MM.1S (cell line): Measurements from ENCODE around the gene IPMK.

Experiments
- DNase-seq: peaks from one replicate; pipeline ENCODE4 v3.0.0-alpha.2; 2015
- H2AFZ ChIP-seq: fragments of 300-600 bp; sonication (generic); 2 replicates; pipeline ENCODE4 v1.6.0; 2016; ENCODE audit warnings: antibody characterized with exemption, low read length
- H3F3A ChIP-seq: fragments of 300-600 bp; sonication (generic); 2 replicates; pipeline ENCODE4 v1.6.1; 2016; ENCODE audit warnings: mild to moderate bottlenecking, antibody characterized with exemption, low read length, moderate library complexity, mixed read lengths; ENCODE audit not compliant: insufficient read depth
- H3K27ac ChIP-seq: fragments of 300-600 bp; sonication (generic); 2 replicates; pipeline ENCODE4 v1.5.1; 2016; ENCODE audit warnings: mild to moderate bottlenecking, low read length
- H3K27me3 ChIP-seq: fragments of 300-600 bp; sonication (generic); replicated peaks from 2 replicates; pipeline ENCODE4 v1.6.0; 2016; ENCODE audit warnings: low read length; ENCODE audit not compliant: insufficient read depth
- H3K36me3 ChIP-seq: fragments of 300-600 bp; sonication (generic); replicated peaks from 2 replicates; pipeline ENCODE4 v1.6.1; 2016; ENCODE audit warnings: mild to moderate bottlenecking, low read length, mixed read lengths; ENCODE audit not compliant: insufficient read depth
- H3K4me1 ChIP-seq: fragments of 300-600 bp; sonication (generic); 2 replicates; pipeline ENCODE4 v1.6.1; 2016; ENCODE audit warnings: low read length, mixed read lengths
- H3K4me2 ChIP-seq: fragments of 300-600 bp; sonication (generic); 2 replicates; pipeline ENCODE4 v1.6.0; 2016; ENCODE audit warnings: low read depth, low read length
- H3K4me3 ChIP-seq: fragments of 300-600 bp; sonication (generic); 2 replicates; pipeline ENCODE4 v1.5.1; 2016; ENCODE audit warnings: low read length, mixed read lengths
- H3K79me2 ChIP-seq: fragments of 300-600 bp; sonication (generic); 2 replicates; pipeline ENCODE4 v1.6.1; 2016; ENCODE audit warnings: mixed run types, low read length, mixed read lengths
- H3K9ac ChIP-seq: fragments of 300-600 bp; sonication (generic); 2 replicates; pipeline ENCODE4 v1.6.1; 2016; ENCODE audit warnings: low read length, mixed read lengths
- H3K9me2 ChIP-seq: fragments of 300-600 bp; sonication (generic); replicated peaks from 2 replicates; pipeline ENCODE4 v1.6.1; 2016; ENCODE audit warnings: mild to moderate bottlenecking, low read length, mixed read lengths; ENCODE audit not compliant: insufficient read depth
- H3K9me3 ChIP-seq: fragments of 300-600 bp; sonication (generic); replicated peaks from 2 replicates; pipeline ENCODE4 v1.6.1; 2016; ENCODE audit warnings: mild to moderate bottlenecking, low read length, mixed read lengths; ENCODE audit not compliant: insufficient read depth
- H4K20me1 ChIP-seq: fragments of 300-600 bp; sonication (generic); 2 replicates; pipeline ENCODE4 v1.6.1; 2016; ENCODE audit warnings: mild to moderate bottlenecking, low read length, moderate library complexity, mixed read lengths; ENCODE audit not compliant: insufficient read depth
- CTCF ChIP-seq: fragments of 300-600 bp; sonication (generic); IDR thresholded peaks from 2 replicates; pipeline ENCODE4 v1.5.1; 2016; ENCODE audit warnings: antibody characterized with exemption, low read length, mixed read lengths
- EZH2 ChIP-seq: fragments of 300-600 bp; sonication (generic); optimal IDR thresholded peaks from 2 replicates; pipeline ENCODE3; 2017; ENCODE audit warnings: low read depth, mild to moderate bottlenecking, antibody characterized with exemption, low read length, mixed read lengths
- EZH2phosphoT487 ChIP-seq: fragments of 300-600 bp; sonication (generic); IDR thresholded peaks from 2 replicates; pipeline ENCODE4 v1.6.1; 2018; ENCODE audit warnings: antibody characterized with exemption, low read length

IPMK gene

GRCh38 chr10:58174831-58175230 is 92.9 kb downstream of the IPMK start:
- Histone ChIP-seq H3K27ac (no peak overlapping the region), H4K20me1 (no peaks in the 10 kb centered on the region), H3K9ac (no peak overlapping the region), H3K4me2 (no peak overlapping the region), H3K36me3 (no peaks in the 10 kb centered on the region), H3K4me1 (no peaks in the 10 kb centered on the region), H3K9me2 (no peaks in the 10 kb centered on the region), H3K27me3 (no peaks in the 10 kb centered on the region), H3K4me3 (no peak overlapping the region), H3K79me2 (no peaks in the 10 kb centered on the region), H3K9me3 (no peaks in the 10 kb centered on the region), H2AFZ (no peak overlapping the region), H3F3A (no peaks in the 10 kb centered on the region)
- no peak for DNase-seq
- TF ChIP-seq EZH2phosphoT487 (no peak), EZH2 (no peak), CTCF (no peak)

- H4K20me1 ChIP-seq: no peaks in the 10 kb centered on the region
- DNase-seq: no peak
- H3K27me3 ChIP-seq: no peaks in the 10 kb centered on the region
- H3K4me1 ChIP-seq: no peaks in the 10 kb centered on the region
- no peak overlapping the region for H3K4me3 ChIP-seq
- H2AFZ ChIP-seq: no peak overlapping the region
- no peaks in the 10 kb centered on the region for H3F3A ChIP-seq
- H3K36me3 ChIP-seq: no peaks in the 10 kb centered on the region
- no peaks in the 10 kb centered on the region for H3K79me2 ChIP-seq
- no peak overlapping the region for H3K27ac ChIP-seq
- H3K9me2 ChIP-seq: no peaks in the 10 kb centered on the region
- H3K9me3 ChIP-seq: no peaks in the 10 kb centered on the region
- H3K9ac ChIP-seq: no peak overlapping the region
- TF ChIP-seq EZH2phosphoT487 (no peak), CTCF (no peak), EZH2 (no peak)
- H3K4me2 ChIP-seq: no peak overlapping the region
These were observed 94.3 kb downstream of the IPMK start for GRCh38 chr10:58173391-58173790.

- no peak overlapping the region for H3K4me2 ChIP-seq
- no peaks in the 10 kb centered on the region for H3K79me2 ChIP-seq
- H3K36me3 ChIP-seq: no peaks in the 10 kb centered on the region
- H3K4me3 ChIP-seq: no peak overlapping the region
- no peaks in the 10 kb centered on the region for H3K27me3 ChIP-seq
- no peaks in the 10 kb centered on the region for H3K9me3 ChIP-seq
- no peaks in the 10 kb centered on the region for H3K4me1 ChIP-seq
- no peak overlapping the region for H3K9ac ChIP-seq
- no peak overlapping the region for H3K27ac ChIP-seq
- H4K20me1 ChIP-seq: no peaks in the 10 kb centered on the region
- no peaks in the 10 kb centered on the region for H3F3A ChIP-seq
- TF ChIP-seq EZH2phosphoT487: no peak
- no peak for TF ChIP-seq CTCF
- no peak for TF ChIP-seq EZH2
- H2AFZ ChIP-seq: no peak overlapping the region
- DNase-seq: no peak
- no peaks in the 10 kb centered on the region for H3K9me2 ChIP-seq
These were observed 96.5 kb downstream of the IPMK start for GRCh38 chr10:58171146-58171545.
